Bronchial epithelial cell (primary cell): ENCODE data around the gene CRNN. TPM values are rescaled to one million over a fixed set of nuclear protein-coding genes. Genes with fewer than 3 reads are reported as not detected.

Source experiments
- DNase-seq: peaks from one replicate; pipeline ENCODE4 v3.0.0-alpha.2; 2010; ENCODE audit warnings: low read depth
- FAIRE-seq: peaks from 2 replicates; lab custom pipeline; 2011; peaks lifted over from hg19 to GRCh38; lab: Jason Lieb, UNC
- H3K27me3 ChIP-seq: 2 replicates; pipeline ENCODE4 v1.5.1; 2011; ENCODE audit warnings: low read length; ENCODE audit not compliant: control insufficient read depth, insufficient read depth
- H3K36me3 ChIP-seq: 2 replicates; pipeline ENCODE4 v1.5.1; 2011; ENCODE audit warnings: low read length; ENCODE audit not compliant: control insufficient read depth, insufficient read depth
- H3K4me3 ChIP-seq: 2 replicates; pipeline ENCODE4 v1.5.1; 2011; ENCODE audit warnings: mild to moderate bottlenecking, low read depth, low read length, control low read depth
- CTCF ChIP-seq: IDR thresholded peaks from 2 replicates; pipeline ENCODE4 v1.5.1; 2011; ENCODE audit warnings: mild to moderate bottlenecking, moderate library complexity, low read length, control low read depth, inconsistent platforms; ENCODE audit not compliant: insufficient read depth, severe bottlenecking
- total RNA-seq: library from RNA; depleted of rRNA; stranded (reverse); fragments of >200 nt; gene quantifications from 2 replicates; pipeline ENCODE4 v1.2.1, GENCODE V29; 2014

The CRNN gene
- total RNA-seq, 1 donor from 2014 or later: 6.6 TPM

- FAIRE-seq (peak; percentile 18), DNase-seq (no peak)
- H3K27me3 ChIP-seq: no peaks in the 10 kb centered on the region
- H3K4me3 ChIP-seq: no peak overlapping the region
- H3K36me3 ChIP-seq: no peaks in the 10 kb centered on the region
- no peak for TF ChIP-seq CTCF
These were observed 4.0 kb downstream of the CRNN start for GRCh38 chr1:152410028-152410427.

GRCh38 chr1:152408664-152409063, 5.4 kb downstream of the CRNN start:
- FAIRE-seq (no peak), DNase-seq (no peak)
- Histone ChIP-seq H3K4me3 (no peak overlapping the region), H3K36me3 (no peaks in the 10 kb centered on the region), H3K27me3 (peaks cover 2% of the 10 kb centered on the region)
- no peak for TF ChIP-seq CTCF

GRCh38 chr1:152398812-152399698, 15.0 kb downstream of the CRNN start:
- H3K36me3 ChIP-seq: no peaks in the 10 kb centered on the region
- DNase-seq (peak; percentile 58), FAIRE-seq (peak; percentile 91)
- H3K27me3 ChIP-seq: peaks cover 14% of the 10 kb centered on the region
- no peak overlapping the region for H3K4me3 ChIP-seq
- TF ChIP-seq CTCF: peak; percentile 78

- Histone ChIP-seq H3K4me3 (no peak overlapping the region), H3K36me3 (no peaks in the 10 kb centered on the region), H3K27me3 (peaks cover 14% of the 10 kb centered on the region)
- no peak for DNase-seq
- FAIRE-seq: no peak
- TF ChIP-seq CTCF: peak; percentile 7
These were observed 16.6 kb downstream of the CRNN start for GRCh38 chr1:152397474-152397873.

GRCh38 chr1:152394151-152394550, 19.9 kb downstream of the CRNN start:
- DNase-seq: no peak
- FAIRE-seq: no peak
- Histone ChIP-seq H3K27me3 (peaks cover 25% of the 10 kb centered on the region), H3K4me3 (no peak overlapping the region), H3K36me3 (no peaks in the 10 kb centered on the region)
- no peak for TF ChIP-seq CTCF
